ENCODE data around the gene AUTS2.

DNA sequence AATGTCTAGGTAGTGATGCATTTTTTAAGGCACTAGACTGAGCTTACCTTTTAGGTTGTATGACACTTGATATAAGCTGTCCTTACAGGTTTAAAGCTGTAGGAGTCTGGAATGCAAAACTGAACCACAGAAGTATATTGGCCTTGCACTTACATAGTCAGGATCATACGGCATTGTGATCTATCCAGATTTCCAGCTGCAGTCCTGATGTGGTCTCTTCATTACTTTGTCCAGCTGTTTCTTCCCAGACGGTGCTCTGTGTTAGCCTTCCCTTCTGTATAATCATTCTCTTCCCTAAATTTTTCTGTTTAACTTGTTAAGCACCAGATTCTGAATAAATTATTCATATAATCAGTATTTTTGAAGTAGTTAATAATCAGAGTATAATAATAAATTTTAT lies 67.1 kb downstream of the AUTS2 start:
- TF ChIP-seq, protein P1, sequence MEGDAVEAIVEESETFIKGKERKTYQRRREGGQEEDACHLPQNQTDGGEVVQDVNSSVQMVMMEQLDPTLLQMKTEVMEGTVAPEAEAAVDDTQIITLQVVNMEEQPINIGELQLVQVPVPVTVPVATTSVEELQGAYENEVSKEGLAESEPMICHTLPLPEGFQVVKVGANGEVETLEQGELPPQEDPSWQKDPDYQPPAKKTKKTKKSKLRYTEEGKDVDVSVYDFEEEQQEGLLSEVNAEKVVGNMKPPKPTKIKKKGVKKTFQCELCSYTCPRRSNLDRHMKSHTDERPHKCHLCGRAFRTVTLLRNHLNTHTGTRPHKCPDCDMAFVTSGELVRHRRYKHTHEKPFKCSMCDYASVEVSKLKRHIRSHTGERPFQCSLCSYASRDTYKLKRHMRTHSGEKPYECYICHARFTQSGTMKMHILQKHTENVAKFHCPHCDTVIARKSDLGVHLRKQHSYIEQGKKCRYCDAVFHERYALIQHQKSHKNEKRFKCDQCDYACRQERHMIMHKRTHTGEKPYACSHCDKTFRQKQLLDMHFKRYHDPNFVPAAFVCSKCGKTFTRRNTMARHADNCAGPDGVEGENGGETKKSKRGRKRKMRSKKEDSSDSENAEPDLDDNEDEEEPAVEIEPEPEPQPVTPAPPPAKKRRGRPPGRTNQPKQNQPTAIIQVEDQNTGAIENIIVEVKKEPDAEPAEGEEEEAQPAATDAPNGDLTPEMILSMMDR (IDR thresholded peaks at IDR 0.05; ENCODE audit: low read length) = no peak
- TF ChIP-seq EZH2 (IDR thresholded peaks at IDR 0.05; ENCODE audit: borderline replicate concordance, low read length) = no peak

Measured in OCI-LY1 (cell line).